SJCRH30 (cell line): ENCODE results near the gene BRSK1. TPM values are rescaled to one million over a fixed set of nuclear protein-coding genes. Genes with fewer than 3 reads are reported as not detected.

Source experiments
- DNase-seq, 2 experiments: peaks; one replicate each; pipeline ENCODE4 v3.0.0-alpha.2; 2015 to 2020
- H3K27ac ChIP-seq: fragments of 250-450 bp; sonication (Bioruptor Pico); 2 replicates; pipeline ENCODE4 v1.5.1; 2020; ENCODE audit warnings: mild to moderate bottlenecking, moderate library complexity
- H3K27me3 ChIP-seq: fragments of 250-450 bp; sonication (Bioruptor Pico); 2 replicates; pipeline ENCODE4 v1.5.1; 2020; ENCODE audit warnings: mild to moderate bottlenecking, moderate library complexity
- H3K36me3 ChIP-seq: fragments of 250-450 bp; sonication (Bioruptor Pico); 2 replicates; pipeline ENCODE4 v1.5.1; 2020; ENCODE audit warnings: mild to moderate bottlenecking, moderate library complexity
- H3K4me1 ChIP-seq: fragments of 250-450 bp; sonication (Bioruptor Pico); 2 replicates; pipeline ENCODE4 v1.5.1; 2020; ENCODE audit warnings: mild to moderate bottlenecking, moderate library complexity
- H3K4me3 ChIP-seq: fragments of 250-450 bp; sonication (Bioruptor Pico); 2 replicates; pipeline ENCODE4 v1.5.1; 2020; ENCODE audit warnings: mild to moderate bottlenecking, moderate library complexity
- H3K9me3 ChIP-seq: fragments of 250-450 bp; sonication (Bioruptor Pico); replicated peaks from 2 replicates; pipeline ENCODE4 v1.5.1; 2020; ENCODE audit warnings: mild to moderate bottlenecking, moderate library complexity
- total RNA-seq: library from RNA; depleted of rRNA; stranded (reverse); fragments of >200 nt; shearing (Covaris generic); gene quantifications from 2 replicates; pipeline ENCODE4 v1.2.3, GENCODE V29; 2014

Gene BRSK1
- total RNA-seq, 1 experiment from 2014 or later = 13.2 TPM

DNA sequence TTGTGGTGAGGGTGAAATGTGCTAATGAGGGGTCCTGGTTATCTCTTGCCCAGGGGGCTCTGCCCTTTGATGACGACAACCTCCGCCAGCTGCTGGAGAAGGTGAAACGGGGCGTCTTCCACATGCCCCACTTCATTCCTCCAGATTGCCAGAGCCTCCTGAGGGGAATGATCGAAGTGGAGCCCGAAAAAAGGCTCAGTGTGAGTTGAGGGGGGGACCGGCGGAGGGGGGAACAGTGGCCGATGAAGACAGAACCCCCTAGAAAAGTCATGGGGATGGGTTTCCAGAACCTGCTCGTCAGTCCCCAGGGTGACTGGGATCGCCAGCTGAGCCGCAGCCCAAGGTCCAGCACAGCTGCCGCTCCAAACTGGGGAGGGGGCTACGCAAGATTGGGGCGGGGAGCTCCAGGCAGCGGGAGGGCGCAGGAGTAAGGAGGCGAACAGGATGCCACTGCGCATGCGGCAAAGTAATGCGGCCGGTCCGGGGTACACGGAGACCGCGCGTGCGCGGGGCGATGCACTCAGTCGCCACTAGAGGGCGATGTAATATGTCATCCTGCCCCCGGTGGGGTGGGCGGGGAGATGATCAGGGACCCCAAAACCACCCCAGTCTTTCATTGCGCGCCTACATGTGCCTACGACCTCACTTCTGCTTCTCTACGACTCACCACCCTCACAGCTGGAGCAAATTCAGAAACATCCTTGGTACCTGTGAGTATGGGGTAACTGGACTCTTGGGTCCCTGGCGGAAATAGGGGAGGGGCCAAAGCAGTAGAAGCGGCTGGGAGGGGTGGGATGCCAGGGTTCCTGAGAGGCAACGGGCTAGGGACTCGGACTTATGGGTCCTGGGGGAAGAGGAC, 17.9 kb downstream of the BRSK1 start:
- H3K4me1 ChIP-seq = no peaks in the 10 kb centered on the region
- no peak overlapping the region for H3K27ac ChIP-seq
- H3K36me3 ChIP-seq = peaks cover 10% of the 10 kb centered on the region
- DNase-seq = peak; percentile 66 to 77
- H3K27me3 ChIP-seq = no peaks in the 10 kb centered on the region
- no peaks in the 10 kb centered on the region for H3K9me3 ChIP-seq
- no peak overlapping the region for H3K4me3 ChIP-seq

GRCh38 chr19:55302318-55302703, 18.5 kb downstream of the BRSK1 start:
- no peak overlapping the region for H3K27ac ChIP-seq
- no peaks in the 10 kb centered on the region for H3K27me3 ChIP-seq
- no peak overlapping the region for H3K4me3 ChIP-seq
- peaks cover 10% of the 10 kb centered on the region for H3K36me3 ChIP-seq
- no peaks in the 10 kb centered on the region for H3K4me1 ChIP-seq
- DNase-seq = no peak
- no peaks in the 10 kb centered on the region for H3K9me3 ChIP-seq

GRCh38 chr19:55303477-55303876, 19.7 kb downstream of the BRSK1 start:
- H3K36me3 ChIP-seq = peaks cover 10% of the 10 kb centered on the region
- no peaks in the 10 kb centered on the region for H3K4me1 ChIP-seq
- H3K9me3 ChIP-seq = no peaks in the 10 kb centered on the region
- H3K27ac ChIP-seq = no peak overlapping the region
- no peaks in the 10 kb centered on the region for H3K27me3 ChIP-seq
- DNase-seq = no peak
- no peak overlapping the region for H3K4me3 ChIP-seq

DNA sequence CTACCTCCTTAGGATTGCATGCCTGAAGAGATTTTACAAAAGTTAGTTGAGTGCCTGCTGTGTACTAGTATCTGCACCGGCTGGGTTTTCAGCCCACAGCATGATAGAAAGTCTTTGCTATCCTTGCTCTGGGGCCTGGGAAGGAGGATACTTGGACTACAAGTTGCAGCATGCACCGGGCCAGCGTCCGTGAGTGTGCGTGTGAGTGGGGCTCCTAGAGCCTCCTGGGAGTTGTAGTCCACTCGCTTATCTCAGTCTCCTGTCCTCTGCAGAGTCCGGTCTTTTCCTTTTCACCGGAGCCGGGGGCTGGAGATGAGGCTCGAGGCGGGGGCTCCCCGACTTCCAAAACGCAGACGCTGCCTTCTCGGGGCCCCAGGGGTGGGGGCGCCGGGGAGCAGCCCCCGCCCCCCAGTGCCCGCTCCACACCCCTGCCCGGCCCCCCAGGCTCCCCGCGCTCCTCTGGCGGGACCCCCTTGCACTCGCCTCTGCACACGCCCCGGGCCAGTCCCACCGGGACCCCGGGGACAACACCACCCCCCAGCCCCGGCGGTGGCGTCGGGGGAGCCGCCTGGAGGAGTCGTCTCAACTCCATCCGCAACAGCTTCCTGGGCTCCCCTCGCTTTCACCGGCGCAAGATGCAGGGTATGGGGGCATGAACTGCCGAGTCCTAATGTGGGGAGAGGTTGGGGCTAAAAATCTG, 20.6 kb downstream of the BRSK1 start:
- H3K27me3 ChIP-seq = no peaks in the 10 kb centered on the region
- no peak overlapping the region for H3K4me3 ChIP-seq
- no peak overlapping the region for H3K27ac ChIP-seq
- H3K9me3 ChIP-seq = no peaks in the 10 kb centered on the region
- peaks cover 14% of the 10 kb centered on the region for H3K36me3 ChIP-seq
- H3K4me1 ChIP-seq = no peaks in the 10 kb centered on the region
- DNase-seq = peak; percentile 61 to 62

DNA sequence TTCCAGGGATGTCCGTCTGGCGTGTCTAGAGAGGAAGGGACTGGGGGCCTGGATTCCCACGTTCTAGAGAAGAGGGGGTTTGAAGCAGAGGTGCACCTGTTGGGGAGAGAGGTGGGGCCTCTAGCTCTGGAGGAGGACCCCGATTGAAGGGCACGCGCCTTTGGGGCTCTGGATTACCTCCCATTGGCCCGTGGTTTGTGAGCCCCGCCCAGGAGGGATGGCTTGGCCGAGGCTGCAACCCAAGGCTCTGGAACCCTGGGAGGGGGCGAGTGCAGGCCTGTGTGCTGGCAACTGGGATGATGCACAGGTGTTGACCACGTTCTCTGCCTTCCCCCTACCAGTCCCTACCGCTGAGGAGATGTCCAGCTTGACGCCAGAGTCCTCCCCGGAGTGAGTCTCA, 21.2 kb downstream of the BRSK1 start:
- no peak for DNase-seq
- Histone ChIP-seq H3K36me3 (peaks cover 15% of the 10 kb centered on the region), H3K4me1 (no peaks in the 10 kb centered on the region), H3K27me3 (no peaks in the 10 kb centered on the region), H3K4me3 (no peak overlapping the region), H3K9me3 (no peaks in the 10 kb centered on the region), H3K27ac (no peak overlapping the region)

- Histone ChIP-seq H3K9me3 (no peaks in the 10 kb centered on the region), H3K27me3 (no peaks in the 10 kb centered on the region), H3K4me3 (no peak overlapping the region), H3K36me3 (peaks cover 15% of the 10 kb centered on the region), H3K4me1 (no peaks in the 10 kb centered on the region), H3K27ac (no peak overlapping the region)
- peak; percentile 55 to 65 for DNase-seq
These were observed 21.7 kb downstream of the BRSK1 start for GRCh38 chr19:55305491-55305890.

DNA sequence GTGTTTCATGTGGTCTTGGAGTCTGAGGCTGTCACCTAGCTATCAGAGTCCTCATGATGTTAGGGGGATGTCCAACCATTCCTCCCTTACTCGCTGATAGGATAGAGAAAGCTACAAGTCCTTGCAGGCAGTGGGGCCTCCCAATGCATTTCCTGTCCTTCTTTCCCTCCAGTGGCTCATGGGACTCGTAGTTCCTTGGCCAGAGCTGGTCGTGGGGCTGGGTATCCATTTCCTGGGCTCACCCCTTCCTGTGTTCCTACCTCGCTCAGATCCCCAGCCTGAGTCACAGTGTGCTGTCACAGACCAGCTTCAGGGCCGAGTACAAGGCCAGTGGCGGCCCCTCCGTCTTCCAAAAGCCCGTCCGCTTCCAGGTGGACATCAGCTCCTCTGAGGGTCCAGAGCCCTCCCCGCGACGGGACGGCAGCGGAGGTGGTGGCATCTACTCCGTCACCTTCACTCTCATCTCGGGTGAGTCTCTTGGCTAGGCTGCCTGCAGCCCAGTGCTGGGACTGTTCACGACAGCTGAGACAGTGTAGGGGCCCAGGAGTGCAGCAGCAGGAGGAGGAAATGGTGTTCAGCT, 22.3 kb downstream of the BRSK1 start:
- H3K27ac ChIP-seq = no peak overlapping the region
- no peaks in the 10 kb centered on the region for H3K27me3 ChIP-seq
- H3K4me1 ChIP-seq = no peaks in the 10 kb centered on the region
- no peaks in the 10 kb centered on the region for H3K9me3 ChIP-seq
- DNase-seq = no peak
- no peak overlapping the region for H3K4me3 ChIP-seq
- peaks cover 15% of the 10 kb centered on the region for H3K36me3 ChIP-seq

DNA sequence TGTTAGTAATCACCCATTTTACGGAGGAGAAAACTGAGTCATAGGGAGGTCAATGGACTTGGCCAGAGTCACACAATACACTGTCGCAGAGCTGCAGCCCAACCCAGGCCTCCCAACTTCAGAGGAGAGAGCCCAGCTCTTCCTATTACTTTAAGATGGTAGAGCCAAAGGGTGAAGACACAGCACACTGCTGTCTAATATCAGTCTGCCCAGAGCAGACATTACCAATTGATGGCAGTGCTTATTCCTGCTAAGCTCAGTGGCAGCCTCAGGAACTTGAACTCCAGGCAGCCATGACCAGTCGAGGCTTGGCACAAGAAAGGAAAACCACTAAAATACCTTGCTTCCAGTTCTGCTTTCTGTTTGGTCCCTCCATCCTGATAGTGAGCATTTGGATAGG, 22.9 kb downstream of the BRSK1 start:
- no peaks in the 10 kb centered on the region for H3K27me3 ChIP-seq

GRCh38 chr19:55308281-55308680, 24.5 kb downstream of the BRSK1 start:
- Histone ChIP-seq H3K27ac (no peak overlapping the region), H3K4me3 (no peak overlapping the region), H3K27me3 (no peaks in the 10 kb centered on the region), H3K9me3 (no peaks in the 10 kb centered on the region), H3K36me3 (peaks cover 15% of the 10 kb centered on the region), H3K4me1 (no peaks in the 10 kb centered on the region)
- no peak for DNase-seq

More for the DNA sequence above, 22.9 kb downstream of the BRSK1 start:
- H3K4me1 ChIP-seq = no peaks in the 10 kb centered on the region
- H3K9me3 ChIP-seq = no peaks in the 10 kb centered on the region
- no peak overlapping the region for H3K4me3 ChIP-seq
- no peak for DNase-seq
- peaks cover 15% of the 10 kb centered on the region for H3K36me3 ChIP-seq
- H3K27ac ChIP-seq = no peak overlapping the region

GRCh38 chr19:55309448-55309847, 25.7 kb downstream of the BRSK1 start:
- DNase-seq = no peak
- Histone ChIP-seq H3K9me3 (no peaks in the 10 kb centered on the region), H3K4me1 (no peaks in the 10 kb centered on the region), H3K4me3 (no peak overlapping the region), H3K27me3 (no peaks in the 10 kb centered on the region), H3K36me3 (peaks cover 11% of the 10 kb centered on the region; the same call in 1 of the 2 replicates), H3K27ac (no peak overlapping the region)

DNA sequence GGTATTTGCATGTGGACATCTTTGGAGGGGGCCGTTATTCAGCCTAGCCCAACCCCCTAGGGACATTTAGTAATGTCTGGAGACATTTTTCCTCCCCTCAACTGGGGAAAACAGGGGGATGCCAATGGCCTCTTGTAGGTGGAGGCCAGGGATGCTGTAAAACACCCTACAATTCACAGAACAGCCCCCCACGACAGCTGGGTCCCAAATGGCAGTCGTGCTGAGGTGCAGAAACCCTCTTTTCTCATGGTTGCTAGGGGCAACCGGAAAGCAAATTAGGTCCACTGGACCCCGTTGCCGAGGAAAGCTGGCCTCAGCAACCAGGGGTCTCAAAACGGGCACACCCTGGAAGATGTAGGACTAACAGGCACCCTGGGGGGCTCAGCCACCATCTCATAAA, 26.7 kb downstream of the BRSK1 start:
- Histone ChIP-seq H3K27me3 (no peaks in the 10 kb centered on the region), H3K4me3 (no peak overlapping the region), H3K9me3 (no peaks in the 10 kb centered on the region), H3K27ac (no peak overlapping the region), H3K4me1 (no peaks in the 10 kb centered on the region), H3K36me3 (peaks cover 9% of the 10 kb centered on the region; the same call in 1 of the 2 replicates)
- no peak for DNase-seq

GRCh38 chr19:55311397-55311796, 27.6 kb downstream of the BRSK1 start:
- H3K27me3 ChIP-seq = no peaks in the 10 kb centered on the region
- 0 out of 2 replicates have a peak, but pooled peaks cover 5% of the 10 kb centered on the region for H3K36me3 ChIP-seq
- H3K4me3 ChIP-seq = no peak overlapping the region

GRCh38 chr19:55311797-55312196, 28.0 kb downstream of the BRSK1 start:
- H3K27me3 ChIP-seq = no peaks in the 10 kb centered on the region
- no peaks in the 10 kb centered on the region for H3K4me1 ChIP-seq
- no peaks in the 10 kb centered on the region for H3K9me3 ChIP-seq
- DNase-seq = no peak
- H3K27ac ChIP-seq = no peak overlapping the region
- 0 out of 2 replicates have a peak, but pooled peaks cover 5% of the 10 kb centered on the region for H3K36me3 ChIP-seq
- H3K4me3 ChIP-seq = no peak overlapping the region

More at GRCh38 chr19:55311397-55311796, 27.6 kb downstream of the BRSK1 start:
- H3K4me1 ChIP-seq = no peaks in the 10 kb centered on the region
- DNase-seq = no peak
- no peak overlapping the region for H3K27ac ChIP-seq
- H3K9me3 ChIP-seq = no peaks in the 10 kb centered on the region

GRCh38 chr19:55312621-55313512, 29.1 kb downstream of the BRSK1 start:
- Histone ChIP-seq H3K9me3 (no peaks in the 10 kb centered on the region), H3K4me3 (no peak overlapping the region), H3K4me1 (no peaks in the 10 kb centered on the region), H3K27ac (no peak overlapping the region), H3K36me3 (0 out of 2 replicates have a peak, but pooled peaks cover 5% of the 10 kb centered on the region), H3K27me3 (no peaks in the 10 kb centered on the region)
- DNase-seq = no peak
